NCI-H2107 treated with DMSO at 0.1 percent for 48 hours (cell line): ENCODE data around the gene SLC30A10.
"Not testable (repeated sequence)": the region's sequence is repeated elsewhere in the genome, so short reads cannot be mapped to it uniquely, and the experiment has no call there.

Source experiments
- DNase-seq: peaks from one replicate; lab custom pipeline; 2025; ENCODE audit not compliant: unreplicated experiment; lab: John Stamatoyannopoulos, UW

Gene SLC30A10

DNA sequence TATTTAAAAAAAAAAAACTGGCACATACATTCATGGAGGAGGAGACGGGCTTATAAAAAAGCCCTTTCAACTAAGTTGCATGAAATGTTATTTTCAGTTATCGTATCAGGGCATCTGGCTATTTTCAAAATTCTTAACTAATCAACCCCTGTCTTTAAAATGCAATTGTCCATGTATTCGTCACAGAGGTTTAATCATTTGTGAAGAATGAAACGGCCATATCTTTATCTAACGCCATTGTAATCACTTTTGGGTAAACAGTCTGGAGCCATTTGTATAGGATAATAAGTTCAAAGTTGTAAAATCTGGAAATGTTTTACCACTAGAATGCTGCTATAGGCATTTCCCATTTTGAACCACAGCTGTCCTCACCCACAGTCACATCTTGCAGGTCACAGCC lies 30.4 kb downstream of the SLC30A10 start:
- no peak for DNase-seq

DNA sequence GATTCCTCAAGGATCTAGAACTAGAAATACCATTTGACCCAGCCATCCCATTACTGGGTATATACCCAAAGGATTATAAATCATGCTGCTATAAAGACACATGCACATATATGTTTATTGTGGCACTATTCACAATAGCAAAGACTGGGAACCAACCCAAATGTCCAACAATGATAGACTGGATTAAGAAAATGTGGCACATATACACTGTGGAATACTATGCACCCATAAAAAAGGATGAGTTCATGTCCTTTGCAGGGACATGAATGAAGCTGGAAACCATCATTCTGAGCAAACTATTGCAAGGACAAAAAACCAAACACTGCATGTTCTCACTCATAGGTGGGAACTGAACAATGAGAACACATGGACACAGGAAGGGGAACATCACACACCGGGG lies 36.1 kb downstream of the SLC30A10 start:
- DNase-seq = not testable (repeated sequence)

DNA sequence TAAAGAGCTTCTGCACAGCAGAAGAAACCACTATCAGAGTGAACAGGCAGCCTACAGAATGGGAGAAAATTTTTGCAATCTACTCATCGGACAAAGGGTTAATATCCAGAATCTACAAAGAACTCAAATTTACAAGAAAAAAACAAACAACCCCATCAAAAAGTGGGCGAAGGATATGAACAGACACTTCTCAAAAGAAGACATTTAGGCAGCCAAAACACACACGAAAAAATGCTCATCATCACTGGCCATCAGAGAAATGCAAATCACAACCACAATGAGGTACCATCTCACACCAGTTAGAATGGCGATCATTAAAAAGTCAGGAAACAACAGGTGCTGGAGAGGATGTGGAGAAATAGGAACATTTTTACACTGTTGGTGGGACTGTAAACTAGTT lies 36.5 kb downstream of the SLC30A10 start:
- DNase-seq = not testable (repeated sequence)

DNA sequence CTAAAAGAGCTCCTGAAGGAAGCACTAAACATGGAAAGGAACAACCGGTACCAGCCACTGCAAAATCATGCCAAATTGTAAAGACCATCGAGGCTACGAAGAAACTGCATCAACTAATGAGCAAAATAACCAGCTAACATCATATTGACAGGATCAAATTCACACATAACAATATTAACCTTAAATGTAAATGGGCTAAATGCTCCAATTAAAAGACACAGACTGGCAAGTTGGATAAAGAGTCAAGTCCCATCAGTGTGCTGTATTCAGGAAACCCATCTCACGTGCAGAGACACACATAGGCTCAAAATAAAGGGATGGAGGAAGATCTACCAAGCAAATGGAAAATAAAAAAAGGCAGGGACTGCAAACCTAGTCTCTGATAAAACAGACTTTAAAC lies 39.7 kb downstream of the SLC30A10 start:
- not testable (repeated sequence) for DNase-seq

DNA sequence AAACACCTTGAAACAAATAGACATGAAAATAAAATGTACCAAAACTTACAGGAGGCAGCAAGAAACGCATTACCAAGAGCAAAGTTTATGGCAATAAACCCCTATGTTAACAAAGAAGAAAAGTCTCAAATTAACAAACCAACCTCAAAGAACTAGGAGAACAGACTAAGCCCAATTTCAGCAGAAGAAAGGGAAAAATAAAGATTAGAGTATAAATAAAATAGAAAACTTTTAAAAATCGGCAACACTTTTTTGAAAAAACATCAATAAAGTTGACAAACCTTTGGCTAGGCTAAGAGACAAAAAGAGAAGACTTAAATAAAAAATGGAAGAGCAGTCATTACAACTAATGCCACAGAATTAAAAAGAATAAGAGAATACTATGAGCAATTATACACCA lies 42.7 kb downstream of the SLC30A10 start:
- no peak for DNase-seq

DNA sequence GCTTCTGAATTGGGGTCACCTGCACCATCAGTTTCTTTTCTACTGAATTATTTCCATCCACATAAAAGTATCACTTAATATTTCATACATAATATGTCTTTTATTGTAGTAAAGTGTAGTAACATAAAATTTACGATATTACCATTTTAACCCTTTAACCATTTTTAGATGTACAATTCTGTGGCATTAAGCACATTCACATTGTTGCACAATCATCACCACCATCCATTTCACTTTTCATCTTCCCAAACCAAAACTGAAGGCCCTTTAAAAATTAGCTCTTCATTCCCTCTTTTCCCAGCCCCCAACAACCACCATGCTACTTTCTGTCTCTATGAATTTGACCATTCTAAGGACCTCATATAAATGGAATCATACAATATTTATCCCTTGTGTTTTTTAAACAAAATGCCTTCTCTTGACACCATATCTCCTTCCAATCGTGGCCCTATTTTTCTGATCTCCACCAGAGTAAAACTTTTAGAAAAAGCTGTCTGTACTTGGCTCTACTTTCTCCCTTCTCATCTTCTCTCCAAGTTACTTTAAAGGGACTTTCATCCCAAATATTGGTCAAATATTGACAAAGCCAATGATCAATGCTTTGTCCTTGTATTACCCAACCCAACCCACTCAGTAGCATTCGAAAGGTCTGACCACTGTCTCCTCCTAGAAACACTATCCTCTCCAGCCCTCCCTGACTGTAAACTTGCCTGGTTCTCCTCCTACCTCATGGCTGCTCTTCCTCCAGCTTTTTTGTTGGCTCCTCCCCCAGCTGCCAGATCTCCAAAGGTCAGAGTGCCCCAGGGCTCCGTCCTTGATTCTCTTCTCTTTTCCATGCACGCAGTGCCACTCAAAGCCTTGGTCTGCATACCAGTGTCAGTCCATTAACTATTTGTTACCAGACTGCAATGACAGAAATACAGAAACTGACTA lies 44.7 kb downstream of the SLC30A10 start:
- no peak for DNase-seq

DNA sequence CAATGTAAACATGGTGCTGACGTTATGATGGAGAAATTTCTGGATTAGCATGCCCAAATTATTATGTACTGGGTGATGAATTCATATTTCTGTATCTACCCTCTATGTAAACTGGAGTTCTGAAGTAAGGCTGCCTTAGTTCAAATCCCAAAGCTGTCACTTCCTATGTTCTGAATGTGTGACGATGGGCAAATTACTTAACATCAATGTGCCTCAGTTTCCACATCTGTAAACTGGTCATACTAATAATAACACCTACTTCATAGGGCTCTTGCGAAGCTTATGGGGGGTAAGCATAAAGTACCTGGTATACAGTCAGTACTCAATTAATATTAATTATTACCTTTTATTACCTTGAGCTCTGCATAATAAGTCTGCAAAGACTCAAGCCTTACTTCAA lies 45.6 kb downstream of the SLC30A10 start:
- DNase-seq = no peak

DNA sequence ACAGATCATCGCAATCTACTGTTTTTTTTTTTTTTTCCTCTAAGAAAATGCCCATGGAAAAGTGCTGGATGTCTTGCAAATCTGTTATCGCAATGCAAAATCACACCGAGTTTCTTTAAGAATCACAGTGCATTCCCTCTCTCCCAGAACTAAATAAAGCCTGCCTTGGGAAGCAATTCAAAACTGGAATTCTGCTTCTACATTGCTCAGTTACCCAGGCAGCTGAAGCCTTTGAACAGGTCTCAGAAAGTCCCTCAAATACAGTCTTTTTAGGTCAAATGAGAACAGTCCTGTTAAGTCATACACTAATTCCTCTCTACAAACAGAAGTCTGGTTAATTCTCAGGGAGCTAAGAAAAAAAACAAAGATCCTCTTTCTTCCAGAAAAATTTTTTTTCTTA lies 46.3 kb downstream of the SLC30A10 start:
- DNase-seq = no peak

DNA sequence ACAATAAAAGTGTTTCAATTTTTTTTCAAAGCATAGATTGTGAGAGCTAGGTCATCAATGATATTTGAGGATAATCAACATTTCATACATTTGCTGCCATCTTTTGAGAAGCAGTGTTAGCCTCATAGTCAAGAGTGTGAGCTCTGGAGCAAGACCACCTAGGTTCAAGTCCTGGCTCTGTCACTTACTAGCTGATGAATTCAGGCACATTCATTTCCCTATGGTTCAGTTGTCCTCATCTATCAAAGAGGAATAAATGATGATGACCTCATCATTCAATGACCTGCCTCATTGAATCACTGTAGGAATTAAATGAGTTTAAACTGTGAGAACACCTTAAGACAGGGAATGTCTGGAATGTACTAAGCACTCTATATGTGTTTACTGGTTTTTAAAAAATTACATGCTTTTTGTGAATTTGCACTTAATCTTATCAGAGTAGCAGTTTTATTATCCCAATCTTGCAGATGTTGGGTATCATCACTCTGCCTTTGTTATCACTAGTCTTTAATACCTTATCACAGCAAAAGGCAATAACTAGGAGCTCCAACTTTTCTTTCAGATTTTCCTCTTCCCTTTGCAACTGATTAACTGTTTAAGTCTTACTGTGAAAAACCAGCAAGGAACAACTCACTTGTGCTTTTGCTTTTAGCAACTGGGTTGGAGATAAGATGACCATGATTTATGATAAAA lies 47.4 kb downstream of the SLC30A10 start:
- no peak for DNase-seq

DNA sequence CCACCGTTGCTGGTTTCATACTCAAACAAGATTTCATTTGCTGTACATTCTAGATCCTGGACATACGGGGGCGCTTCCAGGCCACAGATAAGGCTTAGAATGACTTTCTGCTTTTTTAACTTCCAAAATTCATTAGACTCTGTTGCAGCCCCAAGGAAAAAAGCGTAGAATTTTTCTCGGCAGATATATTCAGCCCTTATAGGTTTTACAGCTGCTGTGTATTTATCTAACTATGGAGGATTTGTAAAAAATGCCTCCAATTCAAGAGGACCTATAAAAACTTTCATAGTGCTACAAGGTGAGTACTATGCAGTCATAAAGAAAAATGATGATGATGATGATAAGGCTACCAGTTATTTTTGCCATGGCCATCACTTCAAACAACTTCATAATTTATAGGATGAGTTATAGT lies 51.6 kb downstream of the SLC30A10 start:
- DNase-seq = no peak

DNA sequence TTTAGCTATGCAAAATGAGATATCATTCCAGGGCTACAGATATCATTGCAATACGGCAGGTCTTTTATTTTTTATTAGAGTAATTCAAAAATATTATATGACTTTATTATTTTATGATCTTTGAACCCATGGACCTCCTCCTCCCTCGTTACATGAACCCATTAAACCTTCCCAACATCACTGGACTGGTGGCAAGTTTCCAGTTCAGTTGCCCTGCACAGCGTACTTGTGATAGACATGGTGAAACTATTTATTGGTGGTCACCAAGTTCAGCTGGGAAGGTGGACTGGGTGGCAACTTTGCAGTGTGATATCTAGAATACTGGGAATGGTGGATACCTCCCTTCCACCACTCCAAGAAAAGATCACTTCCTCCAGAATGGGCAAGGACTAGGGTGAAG lies 52.5 kb downstream of the SLC30A10 start:
- DNase-seq = no peak

DNA sequence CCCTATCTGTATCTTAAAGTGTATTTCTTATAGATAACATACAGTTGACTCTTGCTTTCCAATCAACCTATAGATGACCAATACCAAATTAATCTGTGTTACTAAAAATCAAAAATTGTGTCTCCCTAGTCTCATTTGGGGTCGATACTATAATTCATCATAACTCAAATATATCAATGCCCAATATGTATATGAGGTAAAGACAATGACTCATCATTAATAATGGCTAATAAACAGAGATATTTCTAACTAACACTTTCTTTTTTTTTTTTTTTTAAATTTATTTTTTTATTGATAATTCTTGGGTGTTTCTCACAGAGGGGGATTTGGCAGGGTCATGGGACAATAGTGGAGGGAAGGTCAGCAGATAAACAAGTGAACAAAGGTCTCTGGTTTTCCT lies 55.8 kb downstream of the SLC30A10 start:
- not testable (repeated sequence) for DNase-seq

DNA sequence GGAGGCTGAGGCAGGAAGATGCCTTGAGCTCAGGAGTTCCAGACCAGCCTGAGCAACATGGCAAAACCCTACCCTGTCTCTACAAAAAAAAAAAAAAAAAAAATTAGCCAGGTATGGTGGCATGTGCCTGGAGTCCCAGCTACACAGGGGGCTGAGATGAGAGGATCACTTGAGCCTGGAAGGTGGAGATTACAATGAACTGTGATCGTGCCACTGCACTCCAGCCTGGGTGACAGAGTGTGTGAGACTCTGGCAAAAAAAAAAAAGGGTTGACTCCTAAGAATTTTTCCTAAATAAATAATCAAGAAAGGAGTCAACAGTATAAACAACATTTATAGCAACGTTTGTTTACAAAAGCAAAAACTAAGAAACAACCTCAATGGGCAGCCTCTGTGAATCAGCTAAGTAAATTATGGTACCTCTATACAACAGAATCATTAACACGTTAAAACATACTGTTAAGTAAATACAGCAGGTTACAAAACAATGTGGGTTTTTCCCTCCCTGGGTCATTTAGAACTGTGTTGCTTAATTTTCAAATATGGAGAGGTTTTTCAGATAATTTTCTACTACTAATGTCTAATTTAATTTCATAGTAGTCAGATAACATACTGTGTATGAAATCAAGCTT lies 56.8 kb downstream of the SLC30A10 start:
- no peak for DNase-seq

DNA sequence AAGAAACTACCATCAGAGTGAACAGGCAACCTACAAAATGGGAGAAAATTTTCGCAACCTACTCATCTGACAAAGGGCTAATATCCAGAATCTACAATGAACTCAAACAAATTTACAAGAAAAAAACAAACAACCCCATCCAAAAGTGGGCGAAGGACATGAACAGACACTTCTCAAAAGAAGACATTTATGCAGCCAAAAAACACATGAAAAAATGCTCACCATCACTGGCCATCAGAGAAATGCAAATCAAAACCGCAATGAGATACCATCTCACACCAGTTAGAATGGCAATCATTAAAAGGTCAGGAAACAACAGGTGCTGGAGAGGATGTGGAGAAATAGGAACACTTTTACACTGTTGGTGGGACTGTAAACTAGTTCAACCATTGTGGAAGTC lies 59.7 kb downstream of the SLC30A10 start:
- DNase-seq = not testable (repeated sequence)
